Epithelial cell of esophagus (primary cell): ENCODE data around the gene FXYD6.

Source experiments
- DNase-seq: peaks from one replicate; pipeline ENCODE4 v3.0.0; 2010; ENCODE audit warnings: low read depth
- H3K4me3 ChIP-seq: 2 replicates; pipeline ENCODE4 v1.5.1; 2011; ENCODE audit warnings: mild to moderate bottlenecking, low read length, control low read depth
- CTCF ChIP-seq: IDR thresholded peaks from 2 replicates; pipeline ENCODE4 v1.5.1; 2011; ENCODE audit warnings: low read depth, mild to moderate bottlenecking, low read length, control low read depth, inconsistent platforms; ENCODE audit not compliant: insufficient read depth; ENCODE audit errors: missing control alignments

FXYD6 gene

GRCh38 chr11:117792241-117792640 is 84.2 kb downstream of the FXYD6 start:
- DNase-seq: no peak
- TF ChIP-seq CTCF: no peak

GRCh38 chr11:117790279-117790678 is 86.2 kb downstream of the FXYD6 start:
- no peak for TF ChIP-seq CTCF
- no peak overlapping the region for H3K4me3 ChIP-seq
- DNase-seq: no peak

More at GRCh38 chr11:117792241-117792640, 84.2 kb downstream of the FXYD6 start:
- H3K4me3 ChIP-seq: no peak overlapping the region

DNA sequence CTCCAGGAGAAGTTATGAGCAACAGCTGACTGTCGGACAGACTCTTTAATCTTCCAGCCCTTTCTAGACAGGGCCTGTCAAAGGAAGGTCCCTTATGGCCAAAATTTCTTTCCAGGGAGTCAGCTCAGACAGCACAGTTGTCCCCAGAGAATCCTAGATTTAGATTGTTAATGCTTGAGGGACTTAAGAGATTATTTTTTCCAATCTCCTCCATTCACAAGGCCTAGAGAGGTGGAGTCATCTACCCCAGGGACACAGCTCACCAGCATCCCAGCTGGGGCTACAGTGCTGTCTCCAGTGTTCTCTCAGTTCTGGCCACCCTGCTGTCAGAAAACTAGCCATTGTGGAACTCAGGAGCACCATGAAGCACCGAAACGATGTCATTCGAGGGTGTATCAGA is 87.2 kb downstream of the FXYD6 start:
- no peak overlapping the region for H3K4me3 ChIP-seq
- no peak for TF ChIP-seq CTCF
- DNase-seq: no peak
